Measurements from ENCODE around the gene SIRT7. TPM values are rescaled to one million over a fixed set of nuclear protein-coding genes. Genes with fewer than 3 reads are reported as not detected.

Gene SIRT7
- total and polyA plus RNA-seq, 2 donors (not counting 1 experiment from before 2014, with no cell fraction given) = 3.3 to 18.7 TPM

GRCh38 chr17:81923302-81924260 is 5.6 kb upstream of the SIRT7 start:
- H3K4me3 ChIP-seq (replicated peaks in 1 of 4; ENCODE audit: control extremely low read depth in 1 of 4, insufficient read depth in 1 of 4, low read depth in 3 of 4, low read length in 4 of 4) = peak overlapping the region; percentile 17 to 54 (median 35)
- H3K4me1 ChIP-seq (ENCODE audit: control insufficient read depth, extremely low read depth, insufficient read depth, low read length) = peaks cover 28% of the 10 kb centered on the region
- TF ChIP-seq EZH2 (IDR thresholded peaks at IDR 0.05; ENCODE audit: low read length, missing control alignments) (no peak), CTCF (conservative IDR thresholded peaks at IDR 0.05 in 1 of 2, IDR thresholded peaks at IDR 0.05 in 1 of 2; ENCODE audit: low read depth in 1 of 2, low read length in 2 of 2) (no peak)
- H4K20me1 ChIP-seq (ENCODE audit: control insufficient read depth, extremely low read depth, insufficient read depth, low read length) = no peaks in the 10 kb centered on the region
- H3K9me3 ChIP-seq (ENCODE audit: control insufficient read depth, insufficient read depth, low read depth, low read length) = no peaks in the 10 kb centered on the region
- H3K9ac ChIP-seq (ENCODE audit: insufficient read depth, low read length) = peak overlapping the region; percentile 58
- peaks cover 73% of the 10 kb centered on the region for H3K79me2 ChIP-seq (ENCODE audit: control insufficient read depth, insufficient read depth, low read length)
- DNase-seq (ENCODE audit: low read depth in 2 of 2) = peak; percentile 75 to 79
- H2AFZ ChIP-seq (ENCODE audit: low read length) = no peak overlapping the region
- H3K27ac ChIP-seq (ENCODE audit: insufficient read depth, low read length) = peak overlapping the region; percentile 83
- no peaks in the 10 kb centered on the region for H3K27me3 ChIP-seq (ENCODE audit: control insufficient read depth, insufficient read depth, low read length)
- H3K36me3 ChIP-seq (ENCODE audit: control insufficient read depth, insufficient read depth, low read length) = peaks cover 26% of the 10 kb centered on the region
- H3K4me2 ChIP-seq (ENCODE audit: extremely low read depth, insufficient read depth, low read length) = peak overlapping the region; percentile 87

DNA sequence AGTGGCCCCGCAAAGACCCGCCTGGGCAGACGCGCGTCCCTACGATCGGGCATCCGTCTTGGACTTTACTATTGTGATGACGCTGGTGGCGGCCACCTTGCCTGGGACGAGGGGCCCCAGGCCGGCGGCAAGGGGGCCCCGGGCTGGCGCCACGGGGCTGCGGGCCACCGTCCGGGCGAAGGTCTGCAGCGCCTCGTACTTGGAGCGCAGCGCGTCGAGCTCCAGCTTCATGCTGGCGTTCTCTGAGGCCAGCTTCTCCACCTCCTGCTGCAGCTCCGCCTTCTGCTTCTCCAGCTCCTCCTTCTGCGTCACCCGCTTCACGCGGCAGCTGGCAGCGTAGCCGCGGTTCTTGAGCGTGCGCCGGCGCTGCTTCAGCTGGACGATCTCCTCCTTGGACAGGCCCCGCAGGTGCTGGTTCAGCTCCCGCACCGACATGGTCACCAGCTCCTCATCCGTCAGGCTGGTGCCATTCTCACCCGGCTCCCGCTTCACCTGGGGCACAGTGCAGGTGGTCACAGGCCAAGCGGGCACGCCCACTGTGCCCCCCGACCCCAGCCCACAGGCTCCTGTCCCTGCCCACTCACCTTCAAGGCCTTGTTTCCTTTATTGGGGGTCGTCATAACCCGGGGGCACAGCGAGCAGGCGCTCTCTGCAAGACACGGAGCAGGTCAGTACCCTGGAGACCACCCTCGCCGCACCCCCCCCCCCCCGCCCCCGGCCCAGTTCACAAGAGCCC is 4.8 kb upstream of the SIRT7 start:
- Histone ChIP-seq H3K4me1 (ENCODE audit: control insufficient read depth, extremely low read depth, insufficient read depth, low read length) (peaks cover 28% of the 10 kb centered on the region), H3K27me3 (ENCODE audit: control insufficient read depth, insufficient read depth, low read length) (no peaks in the 10 kb centered on the region), H4K20me1 (ENCODE audit: control insufficient read depth, extremely low read depth, insufficient read depth, low read length) (no peaks in the 10 kb centered on the region), H3K79me2 (ENCODE audit: control insufficient read depth, insufficient read depth, low read length) (peaks cover 73% of the 10 kb centered on the region), H3K27ac (ENCODE audit: insufficient read depth, low read length) (peak overlapping the region; percentile 83), H3K4me3 (replicated peaks in 1 of 4; ENCODE audit: control extremely low read depth in 1 of 4, insufficient read depth in 1 of 4, low read depth in 3 of 4, low read length in 4 of 4) (peak overlapping the region in 2 of 4 experiments; percentile 4 to 54), H2AFZ (ENCODE audit: low read length) (no peak overlapping the region), H3K9ac (ENCODE audit: insufficient read depth, low read length) (no peak overlapping the region), H3K4me2 (ENCODE audit: extremely low read depth, insufficient read depth, low read length) (peak overlapping the region; percentile 35), H3K36me3 (ENCODE audit: control insufficient read depth, insufficient read depth, low read length) (peaks cover 26% of the 10 kb centered on the region), H3K9me3 (ENCODE audit: control insufficient read depth, insufficient read depth, low read depth, low read length) (no peaks in the 10 kb centered on the region)
- no peak for TF ChIP-seq EZH2 (IDR thresholded peaks at IDR 0.05; ENCODE audit: low read length, missing control alignments)
- TF ChIP-seq CTCF (conservative IDR thresholded peaks at IDR 0.05 in 1 of 2, IDR thresholded peaks at IDR 0.05 in 1 of 2; ENCODE audit: low read depth in 1 of 2, low read length in 2 of 2) = no peak
- DNase-seq (ENCODE audit: low read depth in 2 of 2) = no peak

DNA sequence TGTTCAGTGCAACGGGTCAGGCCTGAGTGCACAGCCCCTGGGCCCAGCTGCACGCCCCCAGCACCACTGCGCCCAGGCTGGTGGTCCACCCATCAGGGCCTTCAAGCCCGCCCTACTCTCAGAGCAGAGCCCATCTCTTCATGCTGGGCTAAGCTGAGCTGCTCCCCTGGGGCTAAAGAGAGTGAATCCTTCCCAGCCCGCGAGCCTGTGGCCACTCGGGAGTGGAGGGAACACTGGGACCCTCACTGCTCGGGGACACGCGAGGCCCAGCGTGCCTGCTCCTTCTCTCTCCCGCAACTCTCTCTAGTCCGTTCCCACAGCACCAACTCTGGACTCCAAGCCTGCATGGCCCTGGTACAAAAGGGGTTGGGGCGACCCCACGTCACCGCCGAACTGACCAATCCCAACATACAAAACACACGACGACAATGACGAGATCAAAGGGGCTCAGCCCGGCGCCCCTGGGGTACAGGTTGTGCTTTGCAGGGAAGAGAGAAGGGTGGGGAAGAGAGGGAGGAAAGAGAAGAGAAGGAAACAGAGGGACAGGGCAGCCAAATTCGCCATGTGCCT is 4.1 kb upstream of the SIRT7 start:
- H3K27me3 ChIP-seq (ENCODE audit: control insufficient read depth, insufficient read depth, low read length) = no peaks in the 10 kb centered on the region
- DNase-seq (ENCODE audit: low read depth in 2 of 2) = no peak
- no peak overlapping the region for H3K4me2 ChIP-seq (ENCODE audit: extremely low read depth, insufficient read depth, low read length)
- no peaks in the 10 kb centered on the region for H4K20me1 ChIP-seq (ENCODE audit: control insufficient read depth, extremely low read depth, insufficient read depth, low read length)
- peaks cover 30% of the 10 kb centered on the region for H3K4me1 ChIP-seq (ENCODE audit: control insufficient read depth, extremely low read depth, insufficient read depth, low read length)
- no peak overlapping the region for H3K9ac ChIP-seq (ENCODE audit: insufficient read depth, low read length)
- peaks cover 26% of the 10 kb centered on the region for H3K36me3 ChIP-seq (ENCODE audit: control insufficient read depth, insufficient read depth, low read length)
- no peak overlapping the region for H3K27ac ChIP-seq (ENCODE audit: insufficient read depth, low read length)
- H3K9me3 ChIP-seq (ENCODE audit: control insufficient read depth, insufficient read depth, low read depth, low read length) = no peaks in the 10 kb centered on the region
- peaks cover 77% of the 10 kb centered on the region for H3K79me2 ChIP-seq (ENCODE audit: control insufficient read depth, insufficient read depth, low read length)
- no peak overlapping the region for H2AFZ ChIP-seq (ENCODE audit: low read length)
- H3K4me3 ChIP-seq (replicated peaks in 1 of 4; ENCODE audit: control extremely low read depth in 1 of 4, insufficient read depth in 1 of 4, low read depth in 3 of 4, low read length in 4 of 4) = no peak overlapping the region
- no peak for TF ChIP-seq CTCF (conservative IDR thresholded peaks at IDR 0.05 in 1 of 2, IDR thresholded peaks at IDR 0.05 in 1 of 2; ENCODE audit: low read depth in 1 of 2, low read length in 2 of 2)

Data from fibroblast of lung (primary cell).